Activated CD8-positive, alpha-beta memory T cell treated with anti-CD3 and anti-CD28 coated beads for 1 hour (primary cell): ENCODE data around the gene ADIG.
"Not testable (repeated sequence)": the region's sequence is repeated elsewhere in the genome, so short reads cannot be mapped to it uniquely, and the experiment has no call there.

Source experiments
- DNase-seq, 2 donors: peaks; one replicate each; pipeline ENCODE4 v3.0.0-alpha.2; 2020; ENCODE audit warnings: low read depth in 1 of 2; ENCODE audit errors: extremely low read depth in 1 of 2

The ADIG gene

DNA sequence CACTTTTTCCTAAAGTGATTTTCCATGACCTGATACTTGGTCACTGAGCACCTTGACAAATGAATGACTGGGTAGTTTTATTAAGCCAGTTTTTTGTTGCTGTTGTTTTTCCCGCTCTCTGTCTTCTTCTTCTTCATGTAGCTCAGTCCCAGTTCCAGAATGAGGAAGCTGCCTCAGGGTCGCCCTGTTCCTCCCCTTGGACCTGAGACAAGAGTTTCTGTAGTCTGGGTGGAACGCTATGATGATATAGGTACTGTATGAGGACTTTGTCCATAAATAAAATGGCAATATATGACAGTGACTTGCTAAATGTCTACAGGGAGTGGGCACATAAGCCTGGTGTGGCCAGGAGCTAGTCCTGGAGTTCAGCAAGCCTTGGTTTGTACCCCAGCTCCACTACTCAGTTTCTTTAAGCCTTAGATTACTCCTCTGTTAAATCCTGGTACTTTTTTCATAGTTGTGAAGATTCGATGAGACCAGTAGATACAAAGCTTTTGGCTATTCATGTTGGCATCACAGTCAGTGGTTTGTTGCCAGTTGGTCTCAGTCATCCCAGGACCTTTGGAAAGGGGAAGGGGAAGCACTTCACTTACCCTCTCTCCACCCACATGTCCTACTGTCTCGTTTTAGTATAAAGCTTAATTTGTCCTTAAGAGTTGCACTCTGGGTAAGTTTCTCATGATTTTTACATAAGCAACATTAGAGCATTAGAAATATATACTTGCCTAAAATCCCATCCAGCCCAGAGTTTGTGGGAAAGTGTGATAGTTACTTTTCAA, 11.1 kb upstream of the ADIG start:
- DNase-seq: no peak

DNA sequence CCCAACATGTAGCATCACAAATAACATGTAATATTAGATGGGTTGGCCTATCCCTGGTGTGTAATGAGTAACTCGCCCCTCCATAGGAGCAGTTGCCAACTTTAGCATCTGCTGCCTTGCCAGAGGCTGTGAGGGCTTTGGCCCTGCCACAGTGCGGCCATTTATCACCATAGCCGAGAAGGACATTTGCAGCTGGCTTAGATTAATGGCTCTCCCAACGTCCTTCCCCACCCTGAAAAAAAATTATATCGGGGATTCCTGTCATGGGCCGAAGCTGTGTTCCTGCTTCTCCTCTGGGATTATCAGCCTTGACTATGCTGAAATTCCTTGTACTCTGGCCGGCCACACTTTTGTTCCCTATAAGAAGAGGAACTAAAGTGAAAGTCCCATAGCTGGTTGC, 7.6 kb upstream of the ADIG start:
- DNase-seq: no peak

DNA sequence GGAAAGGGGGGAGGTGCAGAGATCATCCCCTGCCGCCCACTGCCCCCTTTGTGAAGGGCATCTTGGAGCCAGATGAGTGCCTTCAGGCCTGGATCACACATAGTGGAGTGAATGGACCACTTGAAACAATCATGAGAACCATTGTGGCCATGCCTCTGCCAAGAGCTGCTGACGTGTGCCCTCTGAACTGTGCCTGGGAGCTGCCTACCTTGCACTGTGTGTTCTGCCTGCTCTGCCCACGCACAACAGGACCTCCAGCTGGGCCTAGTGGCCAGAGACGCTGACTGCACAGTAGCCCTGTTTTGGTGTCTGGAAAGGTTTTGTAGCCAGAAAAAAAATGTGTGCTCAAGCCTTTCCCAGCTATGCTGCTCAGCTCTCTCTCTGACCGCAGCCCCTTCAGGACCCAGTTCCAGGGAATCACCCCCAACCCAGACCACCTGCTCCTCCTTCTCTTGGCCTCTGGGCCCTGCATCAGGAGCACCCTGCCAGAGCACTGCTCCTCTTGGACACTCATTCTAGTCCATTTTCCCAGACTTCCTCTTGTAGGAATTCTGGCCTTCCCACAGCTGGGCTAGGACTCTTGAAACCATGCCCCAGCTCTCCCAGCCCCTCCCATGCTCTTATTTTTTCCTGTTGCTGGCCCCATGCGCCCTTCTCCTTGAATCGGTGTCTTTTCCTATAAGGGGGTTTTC, 1.6 kb upstream of the ADIG start:
- no peak for DNase-seq

DNA sequence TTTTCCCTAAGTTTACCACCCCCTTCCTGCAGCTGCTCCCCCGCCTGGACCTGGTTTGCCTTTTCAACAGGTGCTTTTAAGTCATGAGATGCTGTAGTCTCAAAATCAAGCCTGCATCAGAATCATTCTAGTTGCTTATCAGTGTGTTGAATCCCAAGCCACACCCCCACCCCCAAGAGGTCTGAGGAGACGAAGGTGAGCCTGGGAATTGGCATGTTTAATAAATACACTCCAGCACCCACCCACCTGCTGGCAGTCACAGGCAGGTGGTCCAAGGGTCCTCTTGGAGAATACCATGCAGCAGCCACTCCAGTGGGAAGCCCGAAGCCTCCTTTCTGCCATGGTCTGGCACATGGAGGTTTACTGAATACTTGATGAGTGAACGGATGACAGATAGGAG, 1.1 kb upstream of the ADIG start:
- no peak for DNase-seq

DNA sequence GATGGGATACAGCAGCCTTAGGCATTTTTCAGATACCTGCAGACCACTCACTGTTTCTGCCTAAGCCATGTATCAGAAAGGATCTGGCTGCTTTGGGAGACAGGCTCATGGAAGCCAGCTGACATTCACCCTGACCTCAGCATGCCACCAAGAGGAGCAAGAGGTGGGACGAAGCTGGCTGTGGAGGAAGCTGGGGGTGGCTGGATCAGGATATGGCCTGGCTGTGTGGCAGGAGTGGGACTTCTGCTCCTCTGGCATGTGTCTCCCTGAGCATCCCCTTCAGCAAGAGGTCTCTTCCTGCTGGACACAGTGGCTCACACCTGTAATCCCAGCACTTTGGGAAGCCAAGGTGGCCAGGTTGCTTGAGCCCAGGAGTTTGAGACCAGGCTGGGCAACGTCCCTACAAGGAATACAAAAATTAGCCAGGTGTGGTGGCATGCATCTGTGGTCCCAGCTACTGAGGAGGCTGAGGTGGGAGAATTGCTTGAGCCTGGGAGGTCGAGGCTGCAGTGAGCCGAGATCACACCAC, 897 bp downstream of the ADIG start:
- no peak for DNase-seq

DNA sequence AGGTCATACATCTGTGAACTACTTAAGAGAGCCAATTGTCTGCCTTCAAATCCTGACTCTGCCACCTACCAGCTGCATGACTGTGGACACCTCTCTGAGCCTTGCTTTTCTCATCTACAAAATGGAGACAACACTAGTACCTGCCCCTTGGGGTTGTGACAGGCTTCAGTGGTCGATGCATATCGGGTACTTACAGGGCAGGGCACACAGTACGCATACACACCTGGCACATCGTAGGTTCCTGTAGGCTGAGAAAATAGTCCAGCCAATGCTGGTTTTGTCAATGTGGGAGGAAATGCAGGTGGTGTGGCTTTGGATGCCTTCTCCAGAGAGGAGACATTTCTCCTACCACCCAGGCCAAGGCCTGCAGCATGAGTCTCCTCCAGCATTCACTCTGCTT, 2.3 kb downstream of the ADIG start:
- DNase-seq: no peak

DNA sequence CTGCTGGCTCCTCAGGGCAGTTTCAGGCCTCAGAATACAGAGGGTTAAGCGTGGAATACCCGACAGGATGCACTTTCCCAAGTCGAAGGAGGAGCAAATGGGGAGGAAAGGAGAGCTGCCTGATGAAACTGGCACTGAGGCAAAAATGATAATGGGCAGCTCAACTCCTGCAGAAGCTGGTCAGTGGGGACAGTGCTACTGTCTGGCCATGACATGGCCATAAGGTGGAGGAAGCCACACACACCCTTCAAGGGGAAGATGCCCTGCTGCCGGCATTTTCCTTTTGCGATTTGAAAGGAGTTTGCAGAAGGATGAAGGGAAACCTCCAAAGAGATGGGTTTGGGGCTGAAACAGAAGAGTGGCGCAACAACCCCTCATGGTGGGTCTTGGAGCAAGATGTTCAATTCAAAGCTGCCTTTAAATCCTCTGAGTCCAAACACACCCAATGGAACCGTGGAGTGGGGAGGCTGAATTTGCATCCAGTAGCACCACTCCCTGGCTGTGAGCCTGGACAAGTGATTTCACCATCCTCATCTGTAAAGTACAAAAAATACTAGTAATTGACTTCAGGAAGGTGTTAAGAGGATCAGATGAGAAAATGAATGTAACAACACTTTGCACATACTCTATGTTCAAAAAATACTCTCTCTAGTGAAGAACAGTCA, 3.2 kb downstream of the ADIG start:
- DNase-seq: no peak

DNA sequence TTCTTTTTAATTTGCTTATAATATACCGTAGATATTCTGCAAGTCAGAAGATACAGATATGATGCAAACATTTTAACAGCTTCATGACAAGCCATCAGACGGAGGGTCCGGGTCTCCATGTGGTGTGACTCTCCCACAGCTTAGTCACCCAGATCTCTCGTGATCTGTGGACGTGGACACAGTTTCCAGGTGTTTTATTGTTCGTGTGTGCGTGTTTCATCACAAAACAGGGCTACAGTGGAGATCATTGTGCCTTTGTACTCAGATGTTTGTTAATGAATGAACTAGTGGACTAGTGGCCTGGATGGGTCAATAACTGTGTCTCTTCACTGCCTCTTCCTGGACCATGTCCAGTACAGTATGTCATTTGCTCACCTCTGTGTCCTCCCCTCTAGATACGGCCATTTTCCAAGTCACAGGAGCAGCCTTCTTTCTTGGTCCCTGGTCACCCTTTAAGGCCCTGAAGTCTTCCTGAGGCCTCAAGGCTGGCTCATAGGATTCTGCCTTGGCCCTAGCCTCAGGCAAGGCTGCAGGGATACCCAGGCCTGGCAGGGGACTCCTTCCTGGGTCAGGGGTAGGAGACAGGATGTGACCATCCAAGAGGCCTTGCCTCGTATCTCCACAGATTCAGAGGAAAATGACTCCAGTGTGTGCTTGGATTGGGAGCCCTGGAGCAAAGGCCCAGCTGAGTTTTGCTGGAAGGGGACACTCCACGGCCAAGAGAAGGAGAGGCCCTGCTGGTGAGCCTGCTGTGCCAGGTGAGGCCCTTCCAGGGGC, 4.6 kb downstream of the ADIG start:
- DNase-seq: no peak

DNA sequence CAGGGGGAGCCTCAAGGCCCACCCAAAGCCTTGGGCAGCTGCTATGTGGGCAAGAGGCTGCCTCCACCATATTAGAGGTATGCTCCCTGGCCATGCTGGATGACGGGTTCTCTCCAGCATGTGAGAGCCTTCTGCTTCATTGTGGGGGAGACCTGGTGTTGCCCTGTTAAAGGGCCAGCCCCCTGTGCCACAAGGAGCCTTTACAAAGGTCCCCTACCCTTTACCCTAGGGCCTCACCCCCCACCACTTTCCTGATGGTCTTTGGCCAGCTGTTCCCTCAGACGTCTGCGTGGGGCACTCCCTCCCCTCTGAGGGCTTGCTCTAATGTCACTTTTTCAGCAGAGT, 5.2 kb downstream of the ADIG start:
- DNase-seq: no peak

DNA sequence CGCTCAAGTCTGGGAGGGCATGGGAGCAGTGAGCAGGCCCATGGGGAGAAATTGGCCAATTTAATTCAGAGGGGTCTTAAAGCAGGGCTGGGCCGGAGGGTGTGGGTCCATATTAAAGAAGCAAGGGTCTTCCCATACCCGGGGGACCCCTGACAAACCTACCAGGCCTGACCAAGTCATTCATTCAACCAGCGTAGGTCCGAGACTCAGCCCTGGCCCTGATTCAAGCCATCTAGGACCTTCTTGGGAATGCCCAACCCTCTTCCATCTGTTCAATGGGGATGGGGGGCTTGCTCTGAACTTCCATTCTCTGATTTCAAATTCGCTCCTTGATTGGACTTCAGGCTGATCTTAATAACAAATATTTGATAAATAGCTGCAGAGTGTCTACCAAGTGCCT, 7.3 kb downstream of the ADIG start:
- no peak for DNase-seq

DNA sequence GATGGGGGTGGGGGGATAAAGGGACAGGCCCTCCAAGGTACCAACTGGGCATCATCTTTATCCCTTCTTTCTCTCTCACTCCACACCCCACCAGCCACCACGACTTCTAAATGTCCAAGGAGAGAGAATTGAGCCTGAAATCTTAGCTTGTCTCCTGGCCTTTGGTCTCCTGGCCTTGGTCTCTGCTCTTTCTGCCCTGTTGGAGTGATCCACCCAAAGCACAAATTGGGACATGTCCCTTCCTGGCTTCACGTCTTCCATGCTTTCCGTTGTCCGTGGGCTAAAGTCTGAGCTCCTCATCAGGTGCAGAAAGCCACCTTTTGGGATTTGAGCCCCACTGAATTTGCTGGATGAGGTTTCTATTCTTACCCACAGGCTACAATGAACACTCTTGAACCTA, 8.4 kb downstream of the ADIG start:
- DNase-seq: no peak

DNA sequence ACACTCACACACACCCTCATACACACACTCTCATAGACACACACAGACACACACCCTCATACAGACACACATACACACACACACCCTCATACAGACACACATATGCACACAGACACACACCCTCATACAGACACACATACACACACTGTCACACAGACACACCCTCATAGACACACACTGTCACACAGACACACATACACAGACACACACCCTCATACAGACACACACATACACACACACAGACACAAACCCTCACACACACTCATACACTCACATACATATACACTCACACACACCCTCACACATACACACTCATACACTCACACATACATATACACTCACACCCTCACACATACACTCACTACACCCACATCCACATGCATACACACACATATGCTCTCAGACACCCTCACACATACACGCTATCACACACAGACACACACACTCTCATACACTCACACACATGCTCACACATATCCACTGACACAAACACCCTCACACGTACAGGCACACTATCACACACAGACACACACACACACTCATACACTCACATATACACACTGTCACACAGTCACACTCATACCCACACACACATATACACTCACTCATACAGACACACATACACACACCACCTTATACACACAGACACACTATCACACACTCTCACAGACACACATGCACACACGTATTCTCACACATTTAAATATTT, 9.1 kb downstream of the ADIG start:
- DNase-seq: no peak

DNA sequence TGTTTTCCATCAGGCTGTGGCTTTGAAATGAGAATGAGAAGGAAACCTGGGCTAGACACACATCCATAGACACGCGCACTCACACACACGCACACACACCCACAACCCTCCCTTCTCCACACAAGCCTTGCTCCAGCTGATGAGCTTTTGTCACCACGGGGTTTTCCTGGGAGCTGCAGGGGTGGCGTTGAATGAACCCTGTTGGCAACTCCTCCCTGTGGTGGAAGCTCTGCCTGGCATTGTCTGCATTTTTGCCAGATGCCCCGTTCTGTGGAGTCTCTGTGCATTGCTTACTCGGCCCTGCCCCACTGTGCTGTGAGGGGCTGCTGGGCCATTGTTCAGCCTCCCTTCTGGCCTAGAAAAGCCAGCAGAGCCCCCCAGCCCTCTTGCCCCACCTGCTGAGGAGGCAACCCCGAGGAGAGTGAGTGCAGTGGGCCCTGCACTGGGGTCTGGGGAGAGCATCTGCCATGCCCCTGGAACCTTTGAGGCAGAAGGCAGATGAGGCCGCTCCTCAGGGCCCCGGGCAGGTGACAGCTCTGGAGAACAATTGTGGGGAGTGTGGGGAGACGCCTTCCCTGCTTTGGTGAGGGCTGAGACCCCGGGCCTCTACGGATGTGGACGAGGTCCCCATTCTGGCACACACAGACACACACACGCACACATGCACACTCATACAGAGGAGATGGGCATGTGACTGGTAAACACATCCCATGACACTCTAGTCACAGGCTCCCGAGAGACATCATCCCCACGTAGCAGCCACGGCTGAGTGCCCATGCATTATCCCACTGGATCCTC, 9.9 kb downstream of the ADIG start:
- no peak for DNase-seq

DNA sequence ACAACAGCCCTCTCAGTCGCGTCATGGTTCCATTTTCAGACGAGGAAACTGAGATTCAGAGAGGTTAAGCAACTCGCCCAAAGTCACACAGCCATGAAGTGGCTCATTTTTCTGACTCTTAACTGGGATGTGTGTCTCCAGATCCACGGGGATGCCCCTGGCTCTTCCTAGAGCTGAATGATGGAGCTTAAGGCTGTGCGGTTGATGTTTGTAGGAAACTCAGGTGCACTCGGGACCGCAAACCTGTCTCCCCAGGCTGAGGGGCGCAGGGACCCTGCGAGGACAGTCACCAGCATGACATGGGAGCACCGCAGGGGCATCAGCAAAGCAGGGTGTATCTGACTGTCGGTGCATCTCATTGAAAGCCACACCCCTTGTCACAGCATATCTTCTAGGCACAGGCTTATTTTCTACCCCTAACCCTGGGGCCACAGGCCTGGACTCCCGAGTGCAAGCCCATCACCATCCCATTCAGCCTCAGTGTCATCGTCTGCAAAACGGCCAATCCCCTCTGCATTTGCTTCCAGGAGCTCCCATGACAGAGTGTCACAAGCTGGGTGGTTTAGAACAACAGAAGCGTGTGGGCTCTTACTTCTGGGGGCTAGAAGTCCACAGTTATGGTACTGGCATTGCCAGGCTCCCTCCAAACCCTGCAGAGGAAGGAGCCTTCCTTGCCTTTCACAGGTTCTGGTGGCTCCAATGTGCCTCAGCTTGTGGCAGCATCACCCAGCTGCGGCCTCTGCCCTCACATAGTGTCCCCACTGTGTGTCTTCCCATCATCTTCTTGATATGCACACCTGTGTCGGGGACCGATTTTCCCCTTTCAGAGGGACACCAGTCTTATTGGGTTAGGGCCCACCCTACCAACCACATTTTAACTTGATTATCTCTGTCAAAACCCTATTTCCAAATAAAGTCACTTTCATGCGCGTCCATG, 10.7 kb downstream of the ADIG start:
- no peak for DNase-seq

DNA sequence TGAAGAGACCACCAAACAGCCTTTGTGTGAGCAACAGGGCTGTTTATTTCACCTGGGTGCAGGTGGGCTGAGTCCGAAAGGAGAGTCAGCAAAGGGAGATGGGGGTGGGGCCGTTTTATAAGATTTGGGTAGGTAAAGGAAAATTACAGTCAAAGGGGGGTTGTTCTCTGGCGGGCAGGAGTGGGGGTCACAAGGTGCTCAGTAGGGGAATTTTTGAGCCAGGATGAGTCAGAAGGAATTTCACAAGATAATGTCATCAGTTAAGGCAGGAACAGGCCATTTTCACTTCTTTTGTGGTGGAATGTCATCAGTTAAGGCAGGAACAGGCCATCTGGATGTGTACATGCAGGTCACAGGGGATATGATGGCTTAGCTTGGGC, 11.4 kb downstream of the ADIG start:
- not testable (repeated sequence) for DNase-seq

DNA sequence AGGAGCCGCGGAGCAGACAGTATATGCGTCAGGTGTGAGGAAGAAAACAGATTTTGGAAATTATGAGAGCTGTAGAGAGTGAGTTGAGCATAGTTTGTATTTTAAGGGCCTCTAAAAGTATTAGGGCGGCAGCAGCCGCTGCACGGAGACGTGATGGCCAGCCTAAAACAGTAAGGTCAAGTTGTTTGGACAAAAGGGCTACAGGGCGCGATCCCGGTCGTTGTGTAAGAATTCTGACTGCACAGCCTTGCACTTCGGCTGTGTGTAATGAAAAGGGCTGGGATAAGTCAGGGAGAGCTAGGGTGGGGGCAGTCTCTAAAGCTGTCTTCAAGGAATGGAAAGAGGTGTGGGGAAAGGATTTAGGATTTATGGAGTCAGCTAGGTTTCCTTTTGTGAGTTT, 13.3 kb downstream of the ADIG start:
- not testable (repeated sequence) for DNase-seq

DNA sequence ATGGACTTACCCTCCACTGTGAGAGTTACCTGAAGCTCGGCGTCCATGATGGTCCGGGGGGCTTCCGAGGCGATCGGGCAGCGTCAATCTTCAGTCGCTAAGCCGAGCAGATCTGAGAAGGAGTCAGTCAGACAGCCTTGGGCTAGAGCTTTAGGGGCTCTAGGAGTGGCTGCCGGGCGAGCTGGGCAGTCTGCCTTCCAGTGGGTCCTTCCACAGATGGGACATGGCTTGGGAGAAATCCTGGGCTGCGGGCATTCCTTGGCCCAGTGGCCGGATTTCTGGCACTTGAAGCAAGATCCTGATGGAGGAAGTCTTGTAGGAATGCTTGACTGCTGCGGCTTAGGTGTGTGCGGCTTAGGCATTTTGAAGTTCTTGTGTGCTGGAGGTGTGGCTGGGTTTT, 14.9 kb downstream of the ADIG start:
- DNase-seq: not testable (repeated sequence)

DNA sequence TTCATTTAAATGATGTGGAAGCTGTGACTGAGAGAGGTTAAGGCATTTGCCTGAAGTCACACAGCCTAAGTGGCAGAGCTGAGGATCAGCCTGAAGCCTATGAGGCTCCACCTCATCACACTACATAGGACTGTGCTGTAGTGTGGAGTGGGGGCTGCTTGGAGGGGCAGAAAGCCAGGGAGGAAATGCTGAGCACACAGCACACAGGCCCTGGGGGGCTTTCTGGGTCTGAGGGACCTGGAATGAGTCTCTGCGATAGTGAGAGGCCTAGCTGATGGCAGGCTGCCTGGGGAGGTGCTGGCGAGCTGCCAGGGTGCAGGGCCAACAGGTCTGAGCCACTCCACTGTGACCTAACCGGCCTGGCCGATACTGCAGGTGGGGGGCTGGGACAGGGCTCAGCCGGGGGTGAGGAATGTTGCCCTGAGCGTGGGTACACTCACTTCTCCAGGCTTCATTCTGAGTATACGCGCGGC, 18.4 kb downstream of the ADIG start:
- no peak for DNase-seq

DNA sequence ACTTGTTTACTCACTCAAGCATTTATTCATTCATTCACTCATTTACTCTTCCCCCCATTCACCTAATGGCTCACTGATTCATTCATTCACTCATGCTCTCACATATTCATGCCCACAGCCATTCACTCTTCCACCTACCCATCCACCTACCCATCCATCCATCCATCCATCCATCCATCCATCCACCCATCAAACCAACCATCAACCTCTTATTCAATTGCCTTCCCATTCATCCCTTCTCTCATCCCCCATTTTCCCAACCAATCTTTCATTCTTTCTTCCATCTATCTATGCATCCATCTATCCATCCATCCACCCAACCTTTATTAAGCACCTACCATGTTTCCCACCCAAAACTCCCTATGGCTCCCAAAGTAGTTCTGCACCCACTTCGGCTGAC, 19.1 kb downstream of the ADIG start:
- DNase-seq: no peak
